C1 segment of cervical spinal cord (tissue), 14 donors: ENCODE measurements around the gene LRRC37A.
"Not testable (repeated sequence)": the region's sequence is repeated elsewhere in the genome, so short reads cannot be mapped to it uniquely, and the experiment has no call there.

Experiments used
- DNase-seq, 14 donors: peaks; one replicate each; lab custom pipeline; 2025; lab: John Stamatoyannopoulos, UW

The LRRC37A gene

DNA sequence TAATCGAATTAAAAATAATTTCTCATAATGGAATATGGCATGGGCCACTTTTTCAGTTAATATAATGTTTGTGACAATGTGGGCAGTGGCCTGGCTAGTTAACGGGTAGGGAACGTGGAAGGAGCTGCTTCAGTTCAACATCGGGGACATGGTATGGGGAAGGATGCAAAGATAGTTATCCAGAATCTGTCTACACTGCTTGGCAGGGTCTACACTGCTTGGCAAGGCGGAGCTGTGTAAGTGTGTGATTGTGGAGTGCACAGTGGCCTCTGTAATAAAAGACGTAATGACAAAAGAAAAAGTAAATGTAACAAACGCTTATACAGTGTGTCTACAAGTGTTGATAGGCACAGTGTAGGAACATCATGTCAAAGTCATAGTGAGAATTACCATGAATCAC is 7.3 kb upstream of the LRRC37A start:
- not testable (repeated sequence) for DNase-seq

DNA sequence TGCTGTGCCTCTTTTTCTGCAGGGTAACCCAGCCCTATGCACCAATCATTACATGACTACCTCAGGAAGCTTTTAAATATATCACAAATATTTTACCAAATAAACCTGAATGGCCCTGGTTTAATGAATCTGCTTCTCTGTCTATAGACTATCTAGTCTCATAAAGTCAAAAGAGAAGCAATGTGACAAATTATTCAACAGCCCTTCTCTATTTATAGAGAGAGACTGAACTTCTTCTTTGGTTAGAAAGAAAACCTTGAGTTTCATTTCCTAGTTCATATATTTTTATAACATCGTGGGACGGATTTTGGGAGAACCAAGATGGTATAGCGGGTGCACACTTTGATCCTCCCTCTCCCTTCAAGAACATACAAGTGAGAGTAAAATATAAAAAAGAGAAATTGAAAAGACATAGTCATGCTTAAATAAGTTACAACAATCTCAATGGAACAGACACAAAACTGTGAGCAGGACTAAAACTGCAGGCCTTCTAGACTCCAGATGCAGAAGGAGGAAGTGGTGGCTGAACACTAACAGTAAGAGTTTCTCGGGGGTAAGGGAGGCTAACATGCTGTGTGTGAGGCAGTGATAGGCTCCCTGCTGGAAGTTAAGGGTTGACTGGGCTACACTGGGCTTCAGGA is 3.9 kb upstream of the LRRC37A start:
- DNase-seq, result peak in 1 of 14 donors; percentile 13

DNA sequence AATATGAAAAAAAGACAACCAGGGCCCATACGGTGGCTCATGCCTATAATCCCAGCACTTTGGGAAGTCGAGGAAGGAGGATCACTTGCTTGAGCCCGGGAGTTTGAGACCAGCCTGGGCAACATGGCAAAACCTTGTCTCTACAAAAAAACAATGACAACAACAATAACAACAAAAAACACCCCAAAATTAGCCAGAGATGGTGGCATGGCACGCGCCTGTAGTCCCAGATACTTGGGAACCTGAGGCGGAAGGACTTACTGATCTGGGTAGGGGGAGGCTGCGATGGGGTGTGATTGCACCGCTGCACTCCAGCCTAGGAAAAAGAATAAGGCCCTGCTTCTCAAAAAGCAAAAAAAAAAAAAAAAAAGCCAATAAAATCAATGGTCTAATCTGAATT is 3.3 kb upstream of the LRRC37A start:
- not testable (repeated sequence) for DNase-seq

DNA sequence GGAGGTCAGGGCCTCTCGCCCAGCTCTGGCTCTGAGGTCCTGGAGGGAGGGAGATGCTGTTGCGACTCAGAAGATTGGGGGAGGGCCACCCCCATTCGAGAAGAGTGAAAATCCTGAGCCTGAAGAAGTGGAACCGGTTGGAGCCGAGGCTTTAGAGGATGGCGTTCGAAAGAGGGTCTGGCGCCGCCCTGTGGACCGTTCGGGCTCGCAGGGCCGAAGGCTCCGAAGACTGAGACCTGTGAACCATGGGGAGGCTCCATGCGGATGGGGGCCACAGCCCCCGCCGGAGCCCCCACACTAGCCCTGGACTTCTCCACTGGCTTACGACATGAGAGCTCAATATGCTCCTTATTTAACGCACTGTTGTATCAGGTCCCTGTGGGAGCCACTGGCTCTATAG is 46.3 kb downstream of the LRRC37A start:
- DNase-seq, result not testable (repeated sequence)

DNA sequence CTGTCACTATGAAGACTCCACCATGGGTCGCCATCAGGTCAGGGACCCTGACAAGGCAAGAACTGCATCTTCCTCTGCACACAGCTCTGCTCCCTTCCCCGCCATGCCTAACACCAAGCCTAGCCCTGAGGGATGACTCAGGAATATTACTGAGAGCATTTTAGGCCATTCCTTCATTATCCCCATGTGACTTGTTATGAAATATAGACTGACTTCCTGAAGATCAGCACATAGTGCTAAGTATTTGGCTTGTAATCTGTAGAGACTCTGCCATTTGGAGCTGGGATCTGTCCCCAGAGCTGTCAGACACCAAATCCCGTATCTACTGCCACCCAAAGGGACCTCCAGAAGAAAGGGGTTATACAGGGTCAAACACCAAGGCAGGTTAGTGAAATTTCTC is 47.2 kb downstream of the LRRC37A start:
- DNase-seq, result not testable (repeated sequence)

DNA sequence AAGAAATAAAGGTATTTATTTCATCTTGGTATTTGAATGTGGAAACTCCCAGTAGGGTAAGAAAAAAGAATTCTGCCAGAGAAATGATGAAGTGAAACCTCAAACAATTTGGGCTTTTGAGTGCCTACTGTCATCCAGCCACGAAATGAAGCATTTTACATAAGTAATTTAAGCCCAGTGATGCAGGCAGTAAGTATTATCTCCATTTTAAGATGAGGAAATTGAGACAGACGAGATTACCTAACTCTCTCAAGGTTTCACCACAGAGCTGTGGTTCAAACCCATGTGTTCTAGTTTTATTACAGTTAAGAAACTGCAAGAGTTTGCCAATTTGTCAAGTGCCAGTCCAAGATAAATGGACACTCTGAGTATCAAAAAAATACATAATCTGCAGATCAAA is 53.4 kb downstream of the LRRC37A start:
- not testable (repeated sequence) for DNase-seq

DNA sequence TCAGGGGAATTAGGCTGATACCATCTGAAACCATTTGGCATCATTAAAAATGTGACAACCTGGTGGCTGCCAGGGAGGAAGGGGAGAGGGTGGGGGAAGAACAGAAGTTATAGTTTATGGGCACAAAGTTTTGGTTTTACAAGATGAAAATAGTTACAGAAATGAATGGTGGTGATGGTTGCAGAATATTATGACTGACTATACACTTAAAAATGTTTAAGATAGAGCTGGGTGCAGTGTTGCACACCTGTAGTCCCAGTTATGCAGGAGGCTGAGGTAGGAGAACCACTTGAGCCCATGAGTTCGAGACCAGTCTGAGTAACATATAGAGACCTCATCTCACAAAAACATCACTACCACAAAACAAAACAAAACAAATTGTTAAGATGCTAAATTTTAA is 54.1 kb downstream of the LRRC37A start:
- not testable (repeated sequence) for DNase-seq

DNA sequence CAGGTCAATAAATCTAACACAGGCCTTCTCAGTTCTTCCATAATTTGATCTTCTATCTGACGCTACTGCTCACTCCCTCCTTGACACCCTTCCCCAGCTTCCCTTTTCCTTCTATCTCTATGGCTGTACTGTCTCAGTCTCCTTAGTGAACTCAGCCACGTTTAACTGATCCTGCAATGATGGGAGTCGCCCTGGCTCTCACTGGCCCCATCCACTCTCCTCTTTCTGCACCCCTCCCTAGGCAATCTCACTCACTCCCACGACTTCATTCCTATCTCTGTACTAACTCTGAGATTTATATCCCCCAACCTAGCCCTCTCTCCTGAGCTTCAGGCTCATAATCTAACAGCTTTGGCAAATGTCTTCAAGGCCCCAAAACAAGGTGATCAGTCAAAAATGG is 58.9 kb downstream of the LRRC37A start:
- DNase-seq, result not testable (repeated sequence)

DNA sequence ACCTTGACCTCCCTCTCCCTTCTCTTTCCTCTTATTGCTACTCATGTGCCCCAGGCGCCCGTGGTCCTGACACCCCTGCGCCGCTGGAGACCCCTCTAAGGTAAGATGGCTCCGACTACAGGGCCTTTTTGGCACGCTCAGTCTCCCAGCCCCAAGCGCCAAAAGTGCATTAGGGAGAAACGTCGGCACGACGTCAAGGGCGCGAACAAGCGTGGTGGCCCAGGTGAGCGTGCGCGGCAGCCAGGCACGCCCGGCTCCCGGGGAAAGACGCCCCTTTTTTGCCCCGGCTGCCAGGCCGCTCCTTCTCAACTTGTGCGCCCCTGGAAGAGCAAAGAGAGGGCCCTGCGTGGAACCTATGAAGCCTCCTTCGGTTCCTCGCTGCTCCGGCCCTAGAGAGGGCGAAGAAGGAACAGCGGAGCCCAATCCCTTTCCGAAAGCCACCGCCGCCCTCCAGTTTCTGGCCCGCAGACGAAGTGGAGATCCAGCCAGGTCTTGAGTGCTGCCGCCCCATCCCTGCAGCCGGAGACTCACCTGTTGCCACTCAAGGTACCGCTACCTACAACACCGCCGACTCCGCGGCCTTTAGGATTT is 66.3 kb downstream of the LRRC37A start:
- not testable (repeated sequence) for DNase-seq

DNA sequence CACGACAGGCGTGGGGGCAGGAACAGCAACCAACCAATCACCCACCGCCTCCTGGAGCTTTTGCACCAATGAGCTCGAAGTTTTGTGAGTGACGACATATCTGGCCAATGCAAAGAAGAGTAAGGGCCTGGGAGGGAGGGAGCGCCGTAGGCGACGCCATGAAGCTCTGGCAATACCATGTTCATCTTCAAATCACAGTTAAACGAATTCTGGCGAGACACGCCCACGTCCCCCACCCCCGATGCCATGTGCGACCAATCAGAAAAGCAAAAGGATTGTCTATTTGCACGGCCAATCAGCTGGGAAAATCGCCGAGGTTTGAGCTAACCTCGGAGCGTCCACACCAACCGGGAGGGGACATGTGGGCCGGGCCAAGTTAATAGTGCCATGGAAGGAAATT is 66.8 kb downstream of the LRRC37A start, which contains the start of gene ARL17B:
TSS of gene ARL17B (minus strand) at position 12 of the 400 bp plus-strand sequence. CDS start 3,369 bp downstream, outside the sequence.
- DNase-seq, result not testable (repeated sequence)

DNA sequence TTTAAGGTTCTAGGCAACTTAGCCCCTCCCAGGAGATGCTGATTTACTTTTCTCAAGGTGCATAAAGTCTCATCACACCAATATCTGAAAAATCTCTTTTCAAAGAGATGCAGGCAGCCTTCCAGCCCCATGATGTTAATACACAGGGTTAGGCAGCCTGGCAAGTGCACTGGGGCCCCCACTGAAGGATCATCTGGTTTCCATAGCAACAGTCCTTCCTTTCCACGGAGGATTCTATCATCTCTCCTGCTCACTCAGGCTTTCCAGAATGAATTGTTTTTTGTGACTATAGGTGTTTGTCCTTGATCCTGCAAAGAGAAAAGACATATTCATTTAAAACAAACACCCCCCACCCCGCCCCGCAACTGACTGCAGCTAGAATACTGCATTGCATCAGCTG is 72.6 kb downstream of the LRRC37A start:
- not testable (repeated sequence) for DNase-seq

DNA sequence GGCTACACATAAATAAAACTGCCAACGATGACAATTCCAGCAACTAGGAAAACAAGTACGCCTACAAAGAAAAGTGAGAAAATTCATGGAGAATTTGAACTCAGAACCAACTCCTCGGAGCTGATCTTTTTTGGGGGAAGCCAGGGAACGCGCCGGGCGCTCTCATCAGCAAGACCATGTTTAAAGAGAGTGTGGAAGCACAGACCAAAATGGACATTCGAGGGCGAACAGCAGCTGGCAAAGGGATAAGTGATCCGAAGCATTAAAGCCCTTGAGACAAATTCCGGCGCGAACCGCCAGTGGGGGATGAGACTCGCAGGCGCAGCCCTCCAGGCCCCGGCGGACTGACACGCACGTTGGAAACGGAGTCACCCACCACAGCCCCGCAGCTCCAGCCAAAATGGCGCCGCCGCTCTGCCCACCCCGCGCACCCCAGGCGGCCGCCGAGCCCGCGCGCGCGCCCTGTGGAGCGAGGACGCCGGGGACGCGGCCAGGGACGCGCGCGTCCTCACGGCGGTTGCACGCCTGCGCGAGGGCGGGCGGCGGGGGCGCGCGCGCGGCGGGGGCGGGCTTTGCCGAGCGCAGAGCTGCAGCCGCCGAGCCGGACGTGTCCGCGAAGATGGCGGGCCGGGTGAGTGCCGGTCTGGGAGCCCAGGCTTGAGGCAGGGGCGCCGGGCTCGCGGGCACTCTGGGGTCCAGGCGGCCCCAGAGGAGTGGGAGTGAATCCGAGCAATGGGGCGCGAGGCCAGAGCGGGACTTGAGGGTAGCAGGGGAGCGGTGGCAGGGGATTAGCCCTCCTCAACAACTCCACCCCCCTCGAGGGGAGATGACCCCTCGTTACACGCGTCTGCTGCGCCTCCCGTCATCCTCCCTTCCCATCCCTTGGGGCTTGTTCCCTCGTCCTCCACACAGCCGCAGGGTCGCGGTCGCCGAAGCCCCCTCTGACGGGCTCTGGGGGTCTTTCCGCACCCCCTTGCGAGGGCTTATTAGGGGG is 77.6 kb downstream of the LRRC37A start:
- DNase-seq, result not testable (repeated sequence)

DNA sequence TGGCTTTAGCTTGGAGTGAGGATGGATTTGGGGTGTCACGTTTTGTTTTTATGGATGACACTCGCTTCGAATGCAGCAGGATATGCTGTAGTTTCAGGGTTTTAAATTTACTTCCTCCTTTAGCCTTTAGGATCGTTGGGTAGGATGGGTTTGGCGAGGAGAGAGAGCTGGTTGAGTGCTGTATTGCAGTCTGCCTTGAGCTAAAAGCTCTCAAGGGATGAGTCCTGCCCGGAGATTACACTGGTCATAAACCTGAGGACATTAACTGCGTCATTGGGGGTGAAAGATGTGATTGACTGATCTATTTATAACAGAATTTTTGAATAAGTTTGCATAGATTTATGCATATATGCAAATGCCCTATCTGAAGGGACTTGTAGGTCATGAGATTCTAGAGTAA is 78.5 kb downstream of the LRRC37A start:
- DNase-seq, result not testable (repeated sequence)

DNA sequence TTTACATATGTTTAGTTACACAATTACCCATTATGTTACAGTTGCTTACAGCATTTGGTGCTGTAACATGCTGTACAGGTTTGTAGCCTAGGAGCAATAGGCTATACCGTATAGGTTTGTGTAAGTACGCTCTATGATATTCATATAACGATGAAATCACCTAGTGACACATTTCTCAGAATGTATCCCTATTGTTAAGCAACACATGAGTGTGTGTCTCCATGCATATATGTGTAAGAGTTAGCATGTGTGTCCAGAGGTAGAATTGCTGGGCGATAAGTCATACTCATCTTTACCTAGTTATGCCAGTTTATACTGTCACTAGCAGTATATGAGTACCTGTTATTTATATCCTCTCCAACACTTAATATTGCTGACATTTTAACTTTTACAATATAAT is 88.2 kb downstream of the LRRC37A start:
- not testable (repeated sequence) for DNase-seq

DNA sequence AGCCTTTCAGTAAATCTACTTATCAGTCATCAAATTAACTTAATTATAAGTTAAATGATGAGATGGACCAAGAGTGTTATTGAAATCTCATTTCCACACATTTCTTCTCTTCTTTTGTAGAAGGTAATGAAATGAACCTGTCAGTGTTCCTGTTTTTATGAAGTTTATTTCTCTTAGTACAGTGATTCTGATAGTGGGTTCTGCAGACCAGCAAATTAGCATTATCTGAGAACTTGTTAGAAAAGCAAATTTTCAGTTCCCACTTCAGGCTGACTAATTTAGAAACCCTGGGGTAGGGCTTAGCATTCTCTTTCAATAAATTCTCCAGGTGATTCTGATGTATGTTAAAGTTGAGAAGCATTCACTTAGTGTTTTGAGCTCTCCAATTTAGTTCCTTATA is 90.6 kb downstream of the LRRC37A start:
- DNase-seq, result not testable (repeated sequence)
